GM12872 (cell line): Measurements from ENCODE around the gene TPBGL.
A peak's percentile ranks its signal among the peaks of the same experiment; 100 is the strongest.

ENCODE experiments used
- CTCF ChIP-seq: IDR thresholded peaks from 3 replicates; pipeline ENCODE4 v1.5.1; 2011; ENCODE audit warnings: low read depth, mild to moderate bottlenecking, low read length, moderate library complexity; ENCODE audit not compliant: insufficient read depth

TPBGL gene

DNA sequence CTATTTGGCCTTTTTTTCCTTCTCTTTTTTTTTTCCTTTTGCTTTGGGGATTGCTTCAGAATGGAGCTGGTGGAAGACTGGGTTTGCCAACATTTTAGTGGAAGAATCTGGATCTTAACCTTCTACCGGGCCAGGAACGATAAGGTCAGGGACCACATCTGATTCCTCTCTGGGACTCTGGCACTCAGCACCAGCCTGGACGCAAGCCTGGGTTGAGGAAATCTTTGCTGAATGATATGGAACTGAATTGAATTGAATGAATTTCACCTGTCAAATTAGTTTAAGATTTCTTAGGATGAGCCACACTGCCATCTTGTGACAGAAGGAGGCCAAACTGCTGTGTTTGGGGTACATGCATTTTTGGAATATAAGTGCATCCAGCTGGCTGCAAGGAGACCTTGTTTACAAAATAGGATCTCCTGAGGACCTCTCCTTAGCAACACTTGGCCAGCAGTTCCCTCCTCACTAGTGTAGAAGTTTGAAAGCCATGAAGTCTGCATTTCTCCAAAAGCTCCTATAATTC is 30.4 kb downstream of the TPBGL start:
- TF ChIP-seq CTCF: peak; percentile 55

GRCh38 chr11:75271730-75272129 is 31.2 kb downstream of the TPBGL start:
- TF ChIP-seq CTCF: no peak

- TF ChIP-seq CTCF: no peak
Measured at GRCh38 chr11:75272391-75272790, 31.8 kb downstream of the TPBGL start.

DNA sequence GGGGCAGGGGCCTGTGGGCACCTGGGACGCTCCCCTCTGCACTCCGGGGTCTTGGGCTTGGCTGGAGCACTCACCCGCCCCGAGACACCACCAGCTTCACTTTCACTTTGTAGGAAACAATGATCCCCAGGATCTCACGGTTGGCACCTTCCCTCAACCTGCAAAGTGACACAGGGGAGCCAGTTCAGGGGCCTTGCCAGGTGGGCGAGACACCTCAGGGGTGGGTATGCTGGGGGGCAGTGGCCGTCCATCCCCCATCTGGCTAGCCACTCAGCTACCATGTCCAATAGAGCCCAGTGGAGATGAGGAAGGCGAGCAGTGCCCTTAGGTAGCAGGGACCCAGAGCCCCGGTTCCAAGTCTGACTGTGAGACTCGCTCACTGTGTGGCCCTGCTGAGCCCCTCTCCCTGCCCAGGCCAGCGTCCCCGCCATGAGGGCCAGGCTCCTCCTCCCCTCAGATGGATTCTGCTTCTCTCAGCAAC is 32.3 kb downstream of the TPBGL start:
- no peak for TF ChIP-seq CTCF

DNA sequence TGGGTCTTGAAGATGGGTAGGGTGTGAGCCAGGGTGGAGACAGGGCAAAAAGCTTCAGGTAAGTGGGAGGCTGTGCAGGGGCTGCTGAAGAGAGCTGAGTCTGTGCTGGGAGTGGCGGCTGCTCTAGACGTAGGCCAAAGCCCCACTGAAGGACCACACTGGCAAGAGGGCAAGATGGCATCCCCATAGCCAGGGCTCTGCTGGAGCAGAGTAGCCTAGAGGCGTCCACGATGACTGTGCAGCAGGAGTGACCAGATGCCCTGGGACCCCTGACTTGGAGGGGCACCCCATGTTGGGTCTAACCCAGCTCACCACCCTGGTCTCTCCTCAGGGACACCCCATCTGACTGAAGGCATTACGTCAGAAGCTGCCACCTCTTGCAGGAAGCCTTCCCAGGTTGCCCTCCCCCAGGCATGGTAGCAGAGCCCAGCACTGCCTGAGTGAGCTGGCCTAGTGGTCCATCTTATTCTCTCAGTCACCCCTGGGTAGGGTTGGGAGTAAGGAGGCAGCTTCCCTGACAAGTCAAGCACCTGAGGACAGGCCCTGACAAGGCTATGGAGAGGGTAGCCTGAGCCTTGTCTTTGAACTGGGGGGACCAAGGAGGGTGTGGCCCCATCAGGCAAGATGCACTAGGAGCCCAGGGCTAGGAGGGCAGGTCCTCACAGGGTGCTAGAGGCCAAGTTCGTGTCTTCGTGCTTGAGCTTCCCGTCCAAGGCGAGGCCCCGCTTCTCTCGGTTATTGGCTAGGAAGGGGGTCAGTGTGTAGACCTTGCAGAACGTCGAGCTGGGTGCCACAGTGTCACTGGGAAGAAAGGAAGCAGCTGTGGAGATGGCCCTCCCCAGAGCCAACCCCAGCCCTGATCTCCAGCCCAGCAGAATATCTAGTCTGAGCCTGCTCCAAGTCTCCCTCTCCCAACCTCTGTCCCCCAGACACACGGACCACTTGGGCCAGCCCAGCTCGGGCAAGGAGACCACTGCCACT is 33.1 kb downstream of the TPBGL start:
- TF ChIP-seq CTCF: no peak

DNA sequence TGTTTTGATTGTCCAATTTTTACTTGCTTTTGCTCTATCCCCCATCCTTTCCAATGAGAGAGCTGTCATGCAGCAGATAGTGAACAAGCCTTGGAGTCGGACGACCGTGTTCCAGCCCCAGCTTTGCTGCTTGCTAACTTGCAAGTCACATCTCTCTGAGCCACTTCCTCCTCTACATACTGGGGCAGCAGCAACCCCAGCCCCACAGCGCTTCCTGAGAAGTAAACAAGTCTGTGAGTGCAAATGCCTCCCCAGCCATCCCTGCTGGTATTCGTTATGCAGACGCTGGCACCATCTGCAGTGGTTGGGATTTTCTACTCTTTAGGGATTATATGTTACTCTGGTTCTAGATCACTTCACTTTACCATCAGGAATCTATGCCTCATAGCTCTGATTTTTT is 35.0 kb downstream of the TPBGL start:
- no peak for TF ChIP-seq CTCF

DNA sequence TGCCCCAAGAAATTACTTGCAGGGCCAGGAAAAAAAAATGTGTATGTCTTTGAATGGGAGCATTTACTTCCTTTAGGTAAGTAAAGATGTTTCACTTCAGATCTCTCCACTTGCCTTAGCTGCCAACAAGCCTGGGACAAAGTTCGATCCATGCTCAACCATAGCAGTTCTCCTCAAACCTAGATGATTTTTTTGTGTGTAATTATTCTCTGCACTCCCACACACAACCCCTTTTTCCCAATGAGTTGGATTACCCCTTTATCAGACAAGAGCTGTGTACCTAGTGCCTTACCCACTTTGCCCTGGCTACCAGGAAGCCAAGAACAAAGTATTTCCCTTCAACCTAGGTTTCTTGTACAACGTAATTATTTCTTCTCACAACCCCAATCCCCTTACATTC is 35.6 kb downstream of the TPBGL start:
- TF ChIP-seq CTCF: no peak
